ENCODE results near the gene RAPGEF4.

The RAPGEF4 gene

DNA sequence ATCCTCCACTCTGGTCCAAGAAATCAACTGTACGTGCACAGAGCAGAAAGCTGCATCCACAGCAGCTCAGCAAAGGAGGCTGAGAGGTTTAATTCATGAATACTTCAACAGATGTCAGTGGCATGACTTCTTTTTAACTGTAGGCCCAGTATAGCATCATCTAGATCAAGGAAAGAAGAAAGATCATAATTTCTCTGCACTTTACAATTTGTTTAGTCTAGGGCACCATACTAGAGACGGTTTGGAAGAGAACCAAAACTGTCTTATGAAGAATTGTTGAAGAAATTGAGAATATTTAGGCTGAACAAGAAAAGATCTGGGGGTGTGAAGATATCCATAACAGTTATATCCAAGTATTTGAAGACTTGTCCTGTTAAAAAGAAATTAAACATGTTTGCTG, 309.5 kb downstream of the RAPGEF4 start:
- TF ChIP-seq, protein P1, sequence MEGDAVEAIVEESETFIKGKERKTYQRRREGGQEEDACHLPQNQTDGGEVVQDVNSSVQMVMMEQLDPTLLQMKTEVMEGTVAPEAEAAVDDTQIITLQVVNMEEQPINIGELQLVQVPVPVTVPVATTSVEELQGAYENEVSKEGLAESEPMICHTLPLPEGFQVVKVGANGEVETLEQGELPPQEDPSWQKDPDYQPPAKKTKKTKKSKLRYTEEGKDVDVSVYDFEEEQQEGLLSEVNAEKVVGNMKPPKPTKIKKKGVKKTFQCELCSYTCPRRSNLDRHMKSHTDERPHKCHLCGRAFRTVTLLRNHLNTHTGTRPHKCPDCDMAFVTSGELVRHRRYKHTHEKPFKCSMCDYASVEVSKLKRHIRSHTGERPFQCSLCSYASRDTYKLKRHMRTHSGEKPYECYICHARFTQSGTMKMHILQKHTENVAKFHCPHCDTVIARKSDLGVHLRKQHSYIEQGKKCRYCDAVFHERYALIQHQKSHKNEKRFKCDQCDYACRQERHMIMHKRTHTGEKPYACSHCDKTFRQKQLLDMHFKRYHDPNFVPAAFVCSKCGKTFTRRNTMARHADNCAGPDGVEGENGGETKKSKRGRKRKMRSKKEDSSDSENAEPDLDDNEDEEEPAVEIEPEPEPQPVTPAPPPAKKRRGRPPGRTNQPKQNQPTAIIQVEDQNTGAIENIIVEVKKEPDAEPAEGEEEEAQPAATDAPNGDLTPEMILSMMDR (IDR thresholded peaks at IDR 0.05; ENCODE audit: low read depth, low read length) = no peak
- TF ChIP-seq EZH2phosphoT487 (IDR thresholded peaks at IDR 0.05; ENCODE audit: low read depth) = no peak
- Histone ChIP-seq H3K4me3 (ENCODE audit: low read length) (no peak overlapping the region), H4K20me1 (ENCODE audit: insufficient read depth, low read length) (no peaks in the 10 kb centered on the region), H3K36me3 (replicated peaks; ENCODE audit: low read depth, low read length) (no peaks in the 10 kb centered on the region), H3K4me1 (ENCODE audit: low read length) (peaks cover 20% of the 10 kb centered on the region), H3K4me2 (ENCODE audit: low read length) (no peak overlapping the region), H3K9me3 (ENCODE audit: insufficient read depth, low read length) (no peaks in the 10 kb centered on the region), H3K27ac (ENCODE audit: low read length) (no peak overlapping the region), H2AFZ (ENCODE audit: low read depth, low read length) (no peak overlapping the region), H3K27me3 (ENCODE audit: low read depth, low read length) (no peaks in the 10 kb centered on the region), H3K79me2 (ENCODE audit: low read length) (no peaks in the 10 kb centered on the region), H3K9ac (ENCODE audit: low read length) (no peak overlapping the region)

DNA sequence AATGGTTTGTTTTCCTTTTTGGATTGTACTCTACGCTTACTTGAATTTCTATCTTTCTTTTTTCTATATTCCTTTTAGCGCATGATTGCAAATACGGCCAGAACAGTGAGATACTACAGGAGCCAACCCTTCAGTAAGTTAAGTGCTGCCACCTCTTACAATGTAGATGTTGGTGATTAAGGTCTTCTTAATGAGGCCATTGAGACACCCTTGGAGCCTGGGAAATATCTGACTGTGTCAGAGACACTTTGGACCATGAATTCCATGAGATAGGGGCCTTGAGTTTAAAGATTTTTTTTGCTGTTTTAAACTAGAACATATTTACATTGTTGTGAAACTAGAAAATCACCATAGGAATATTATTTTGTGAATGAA, 312.9 kb downstream of the RAPGEF4 start:
- H3K79me2 ChIP-seq (ENCODE audit: low read length) = no peaks in the 10 kb centered on the region
- no peak overlapping the region for H2AFZ ChIP-seq (ENCODE audit: low read depth, low read length)
- no peak overlapping the region for H3K27ac ChIP-seq (ENCODE audit: low read length)
- H3K36me3 ChIP-seq (replicated peaks; ENCODE audit: low read depth, low read length) = no peaks in the 10 kb centered on the region
- no peak overlapping the region for H3K4me3 ChIP-seq (ENCODE audit: low read length)
- TF ChIP-seq, protein P1 (IDR thresholded peaks at IDR 0.05; ENCODE audit: low read depth, low read length) = no peak
- TF ChIP-seq EZH2phosphoT487 (IDR thresholded peaks at IDR 0.05; ENCODE audit: low read depth) = no peak
- H3K27me3 ChIP-seq (ENCODE audit: low read depth, low read length) = no peaks in the 10 kb centered on the region
- H4K20me1 ChIP-seq (ENCODE audit: insufficient read depth, low read length) = no peaks in the 10 kb centered on the region
- H3K4me1 ChIP-seq (ENCODE audit: low read length) = peaks cover 20% of the 10 kb centered on the region
- no peaks in the 10 kb centered on the region for H3K9me3 ChIP-seq (ENCODE audit: insufficient read depth, low read length)
- peak overlapping the region; percentile 41; the same call in 1 of the 2 replicates for H3K4me2 ChIP-seq (ENCODE audit: low read length)
- no peak overlapping the region for H3K9ac ChIP-seq (ENCODE audit: low read length)

GRCh38 chr2:173048897-173049661, 313.4 kb downstream of the RAPGEF4 start:
- H3K27ac ChIP-seq (ENCODE audit: low read length) = no peak overlapping the region
- H3K9ac ChIP-seq (ENCODE audit: low read length) = no peak overlapping the region

GRCh38 chr2:173049831-173050230, 314.2 kb downstream of the RAPGEF4 start:
- Histone ChIP-seq H3K4me3 (ENCODE audit: low read length) (no peak overlapping the region), H3K27ac (ENCODE audit: low read length) (no peak overlapping the region), H3K27me3 (ENCODE audit: low read depth, low read length) (0 out of 2 replicates have a peak, but pooled peaks cover 4% of the 10 kb centered on the region), H3K9ac (ENCODE audit: low read length) (no peak overlapping the region), H3K36me3 (replicated peaks; ENCODE audit: low read depth, low read length) (no peaks in the 10 kb centered on the region), H2AFZ (ENCODE audit: low read depth, low read length) (no peak overlapping the region), H4K20me1 (ENCODE audit: insufficient read depth, low read length) (no peaks in the 10 kb centered on the region), H3K4me2 (ENCODE audit: low read length) (peak overlapping the region; percentile 41; the same call in 1 of the 2 replicates), H3K79me2 (ENCODE audit: low read length) (no peaks in the 10 kb centered on the region), H3K9me3 (ENCODE audit: insufficient read depth, low read length) (no peaks in the 10 kb centered on the region), H3K4me1 (ENCODE audit: low read length) (peaks cover 20% of the 10 kb centered on the region)
- TF ChIP-seq EZH2phosphoT487 (IDR thresholded peaks at IDR 0.05; ENCODE audit: low read depth) = no peak
- TF ChIP-seq, protein P1 (IDR thresholded peaks at IDR 0.05; ENCODE audit: low read depth, low read length) = no peak

More at GRCh38 chr2:173048897-173049661, 313.4 kb downstream of the RAPGEF4 start:
- Histone ChIP-seq H4K20me1 (ENCODE audit: insufficient read depth, low read length) (no peaks in the 10 kb centered on the region), H3K27me3 (ENCODE audit: low read depth, low read length) (0 out of 2 replicates have a peak, but pooled peaks cover 4% of the 10 kb centered on the region), H2AFZ (ENCODE audit: low read depth, low read length) (no peak overlapping the region), H3K4me3 (ENCODE audit: low read length) (no peak overlapping the region), H3K4me2 (ENCODE audit: low read length) (peak overlapping the region; percentile 41), H3K79me2 (ENCODE audit: low read length) (no peaks in the 10 kb centered on the region), H3K9me3 (ENCODE audit: insufficient read depth, low read length) (no peaks in the 10 kb centered on the region), H3K4me1 (ENCODE audit: low read length) (peaks cover 20% of the 10 kb centered on the region), H3K36me3 (replicated peaks; ENCODE audit: low read depth, low read length) (no peaks in the 10 kb centered on the region)
- TF ChIP-seq, protein P1 (IDR thresholded peaks at IDR 0.05; ENCODE audit: low read depth, low read length) = no peak
- no peak for TF ChIP-seq EZH2phosphoT487 (IDR thresholded peaks at IDR 0.05; ENCODE audit: low read depth)
